Measurements from ENCODE around the gene PDIA4. TPM values are rescaled to one million over a fixed set of nuclear protein-coding genes. Genes with fewer than 3 reads are reported as not detected.
A peak's percentile ranks its signal among the peaks of the same experiment; 100 is the strongest.
"Not testable (repeated sequence)": the region's sequence is repeated elsewhere in the genome, so short reads cannot be mapped to it uniquely, and the experiment has no call there.

PDIA4 gene
- total RNA-seq, 1 donor from 2014 or later, result 225 TPM

- DNase-seq (ENCODE audit: low read depth), result no peak
- no peak overlapping the region for H3K4me3 ChIP-seq (ENCODE audit: low read depth, low read length)
- no peaks in the 10 kb centered on the region for H3K36me3 ChIP-seq (ENCODE audit: control insufficient read depth, insufficient read depth, low read length)
- H3K27me3 ChIP-seq (ENCODE audit: control insufficient read depth, insufficient read depth, low read length), result no peaks in the 10 kb centered on the region
- TF ChIP-seq, protein P1, sequence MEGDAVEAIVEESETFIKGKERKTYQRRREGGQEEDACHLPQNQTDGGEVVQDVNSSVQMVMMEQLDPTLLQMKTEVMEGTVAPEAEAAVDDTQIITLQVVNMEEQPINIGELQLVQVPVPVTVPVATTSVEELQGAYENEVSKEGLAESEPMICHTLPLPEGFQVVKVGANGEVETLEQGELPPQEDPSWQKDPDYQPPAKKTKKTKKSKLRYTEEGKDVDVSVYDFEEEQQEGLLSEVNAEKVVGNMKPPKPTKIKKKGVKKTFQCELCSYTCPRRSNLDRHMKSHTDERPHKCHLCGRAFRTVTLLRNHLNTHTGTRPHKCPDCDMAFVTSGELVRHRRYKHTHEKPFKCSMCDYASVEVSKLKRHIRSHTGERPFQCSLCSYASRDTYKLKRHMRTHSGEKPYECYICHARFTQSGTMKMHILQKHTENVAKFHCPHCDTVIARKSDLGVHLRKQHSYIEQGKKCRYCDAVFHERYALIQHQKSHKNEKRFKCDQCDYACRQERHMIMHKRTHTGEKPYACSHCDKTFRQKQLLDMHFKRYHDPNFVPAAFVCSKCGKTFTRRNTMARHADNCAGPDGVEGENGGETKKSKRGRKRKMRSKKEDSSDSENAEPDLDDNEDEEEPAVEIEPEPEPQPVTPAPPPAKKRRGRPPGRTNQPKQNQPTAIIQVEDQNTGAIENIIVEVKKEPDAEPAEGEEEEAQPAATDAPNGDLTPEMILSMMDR (IDR thresholded peaks at IDR 0.05; ENCODE audit: insufficient read depth, low read length, poor library complexity, severe bottlenecking), result no peak
Observed at GRCh38 chr7:149043936-149044335, 15.6 kb upstream of the PDIA4 start.

DNA sequence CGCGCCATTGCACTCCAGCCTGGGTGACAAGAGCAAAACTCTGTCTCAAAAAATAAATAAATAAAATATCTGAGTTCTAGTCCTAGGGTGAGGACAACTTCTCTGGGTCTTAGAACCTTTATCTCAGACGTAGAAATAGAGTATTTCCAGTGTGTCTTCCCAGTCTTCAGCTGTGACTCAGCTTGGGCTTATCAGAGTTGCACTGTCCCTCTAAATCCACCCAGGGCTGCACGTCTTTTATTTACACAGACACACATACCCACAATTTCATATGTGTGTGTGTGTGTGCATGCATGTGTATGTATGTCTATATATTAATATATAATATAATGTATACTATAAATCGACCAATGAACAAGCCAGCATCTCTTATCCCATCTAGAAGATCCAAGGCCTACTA, 13.0 kb upstream of the PDIA4 start:
- H3K4me3 ChIP-seq (ENCODE audit: low read depth, low read length), result no peak overlapping the region
- DNase-seq (ENCODE audit: low read depth), result no peak
- TF ChIP-seq, protein P1 (IDR thresholded peaks at IDR 0.05; ENCODE audit: insufficient read depth, low read length, poor library complexity, severe bottlenecking), result no peak
- no peaks in the 10 kb centered on the region for H3K27me3 ChIP-seq (ENCODE audit: control insufficient read depth, insufficient read depth, low read length)
- no peaks in the 10 kb centered on the region for H3K36me3 ChIP-seq (ENCODE audit: control insufficient read depth, insufficient read depth, low read length)

DNA sequence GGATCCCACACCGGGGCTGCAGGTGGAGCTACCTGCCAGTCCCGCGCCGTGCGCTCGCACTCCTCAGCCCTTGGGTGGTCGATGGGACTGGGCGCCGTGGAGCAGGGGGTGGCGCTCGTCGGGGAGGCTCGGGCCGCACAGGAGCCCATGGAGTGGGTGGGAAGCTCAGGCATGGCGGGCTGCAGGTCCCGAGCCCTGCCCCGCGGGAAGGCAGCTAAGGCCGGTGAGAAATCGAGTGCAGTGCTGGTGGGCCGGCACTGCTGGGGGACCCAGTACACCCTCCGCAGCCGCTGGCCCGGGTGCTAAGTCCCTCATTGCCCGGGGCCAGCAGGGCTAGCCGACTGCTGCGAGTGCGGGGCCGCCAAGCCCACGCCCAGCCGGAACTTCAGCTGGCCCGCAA, 10.3 kb upstream of the PDIA4 start:
- H3K36me3 ChIP-seq (ENCODE audit: control insufficient read depth, insufficient read depth, low read length); H3K27me3 ChIP-seq (ENCODE audit: control insufficient read depth, insufficient read depth, low read length); DNase-seq (ENCODE audit: low read depth); H3K4me3 ChIP-seq (ENCODE audit: low read depth, low read length): not testable (repeated sequence)

GRCh38 chr7:149036676-149037075, 8.4 kb upstream of the PDIA4 start:
- no peak overlapping the region for H3K4me3 ChIP-seq (ENCODE audit: low read depth, low read length)
- H3K27me3 ChIP-seq (ENCODE audit: control insufficient read depth, insufficient read depth, low read length), result no peaks in the 10 kb centered on the region
- TF ChIP-seq, protein P1 (IDR thresholded peaks at IDR 0.05; ENCODE audit: insufficient read depth, low read length, poor library complexity, severe bottlenecking), result no peak
- no peak for DNase-seq (ENCODE audit: low read depth)
- no peaks in the 10 kb centered on the region for H3K36me3 ChIP-seq (ENCODE audit: control insufficient read depth, insufficient read depth, low read length)

DNA sequence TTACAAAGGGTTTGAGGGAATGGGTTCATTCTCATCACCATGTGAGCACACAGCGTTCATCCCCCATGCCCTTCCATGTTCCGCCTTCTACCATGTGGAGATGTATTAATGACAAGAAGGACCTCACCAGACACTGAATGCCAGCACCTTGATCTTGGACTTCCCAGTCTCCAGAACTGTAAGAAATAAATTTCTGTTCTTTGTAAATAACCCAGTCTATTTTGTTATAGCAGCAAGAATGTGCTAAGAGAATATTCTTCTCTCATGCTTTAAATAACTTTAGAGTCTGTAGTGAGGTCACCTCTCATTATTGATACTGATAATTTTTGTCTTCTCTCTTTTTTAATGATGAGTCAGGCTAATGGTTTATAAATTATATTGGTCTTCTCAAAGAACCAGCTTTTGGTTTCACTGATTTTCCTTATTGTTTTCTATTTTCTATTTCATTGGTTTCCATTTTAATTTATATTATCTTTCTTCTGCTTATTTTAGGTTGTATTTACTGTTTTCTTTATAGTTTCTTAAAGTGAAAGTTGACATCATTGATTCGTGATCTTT, 3.1 kb upstream of the PDIA4 start:
- DNase-seq (ENCODE audit: low read depth), result no peak
- Histone ChIP-seq H3K4me3 (ENCODE audit: low read depth, low read length) (no peak overlapping the region), H3K27me3 (ENCODE audit: control insufficient read depth, insufficient read depth, low read length) (no peaks in the 10 kb centered on the region), H3K36me3 (ENCODE audit: control insufficient read depth, insufficient read depth, low read length) (no peaks in the 10 kb centered on the region)
- TF ChIP-seq, protein P1 (IDR thresholded peaks at IDR 0.05; ENCODE audit: insufficient read depth, low read length, poor library complexity, severe bottlenecking), result no peak

- H3K27me3 ChIP-seq (ENCODE audit: control insufficient read depth, insufficient read depth, low read length); H3K36me3 ChIP-seq (ENCODE audit: control insufficient read depth, insufficient read depth, low read length); H3K4me3 ChIP-seq (ENCODE audit: low read depth, low read length); DNase-seq (ENCODE audit: low read depth): not testable (repeated sequence)
Observed at GRCh38 chr7:149030439-149030838, 2.1 kb upstream of the PDIA4 start.

- Histone ChIP-seq H3K27me3 (ENCODE audit: control insufficient read depth, insufficient read depth, low read length) (no peaks in the 10 kb centered on the region), H3K36me3 (ENCODE audit: control insufficient read depth, insufficient read depth, low read length) (peaks cover 1% of the 10 kb centered on the region), H3K4me3 (ENCODE audit: low read depth, low read length) (peak overlapping the region; percentile 89)
- TF ChIP-seq, protein P1 (IDR thresholded peaks at IDR 0.05; ENCODE audit: insufficient read depth, low read length, poor library complexity, severe bottlenecking), result no peak
- no peak for DNase-seq (ENCODE audit: low read depth)
Observed at GRCh38 chr7:149027611-149028345, 527 bp downstream of the PDIA4 start.

Data from kidney epithelial cell (primary cell).